SU-DHL-6 (cell line): ENCODE measurements around the gene COG1.

Experiments used
- H2AFZ ChIP-seq: fragments of 200-600 bp; sonication (generic); 2 replicates; pipeline ENCODE4 v1.6.1; 2014; ENCODE audit warnings: low read depth, mild to moderate bottlenecking, moderate library complexity, mixed read lengths, antibody characterized with exemption, low read length; ENCODE audit not compliant: severe bottlenecking
- H3F3A ChIP-seq: fragments of 200-600 bp; shearing (Covaris generic); 2 replicates; pipeline ENCODE4 v1.6.0; 2016; ENCODE audit warnings: antibody characterized with exemption, mild to moderate bottlenecking; ENCODE audit not compliant: insufficient read depth
- H3K27ac ChIP-seq: fragments of 200-600 bp; sonication (generic); 2 replicates; pipeline ENCODE4 v1.5.1; 2016; ENCODE audit warnings: low read depth, mild to moderate bottlenecking, low read length, moderate library complexity, mixed read lengths
- H3K27me3 ChIP-seq: fragments of 200-600 bp; sonication (generic), shearing (Covaris generic); 2 replicates; pipeline ENCODE4 v1.6.0; 2014; ENCODE audit warnings: mild to moderate bottlenecking, low read length
- H3K36me3 ChIP-seq: fragments of 200-600 bp; sonication (generic); 2 replicates; pipeline ENCODE4 v1.6.1; 2014; ENCODE audit warnings: mild to moderate bottlenecking, low read length, mixed read lengths
- H3K4me2 ChIP-seq: fragments of 300-600, 200-600 bp; shearing (Covaris generic), sonication (generic); 2 replicates; pipeline ENCODE4 v1.6.0; 2014; ENCODE audit warnings: low read length, low read depth, mild to moderate bottlenecking; ENCODE audit not compliant: poor library complexity, severe bottlenecking
- H3K4me3 ChIP-seq: fragments of 200-600 bp; sonication (generic); 2 replicates; pipeline ENCODE4 v1.5.1; 2014; ENCODE audit warnings: antibody characterized with exemption, low read length, mild to moderate bottlenecking, mixed read lengths; ENCODE audit not compliant: insufficient read depth, poor library complexity, severe bottlenecking
- H3K79me2 ChIP-seq: fragments of 200-600 bp; sonication (generic); 2 replicates; pipeline ENCODE4 v1.6.1; 2014; ENCODE audit warnings: mild to moderate bottlenecking, low read length, moderate library complexity; ENCODE audit not compliant: insufficient read depth
- H3K9ac ChIP-seq: fragments of 200-600 bp; sonication (generic); 2 replicates; pipeline ENCODE4 v1.7.0; 2014; ENCODE audit warnings: mild to moderate bottlenecking, low read length
- H3K9me2 ChIP-seq: fragments of 200-600 bp; sonication (generic); replicated peaks from 2 replicates; pipeline ENCODE4 v1.6.1; 2014; ENCODE audit warnings: low read length; ENCODE audit not compliant: insufficient read depth
- H3K9me3 ChIP-seq: fragments of 200-600 bp; sonication (generic); 2 replicates; pipeline ENCODE4 v1.6.1; 2014; ENCODE audit warnings: low read length, mixed read lengths; ENCODE audit not compliant: insufficient read depth
- H4K20me1 ChIP-seq: fragments of 200-600 bp; sonication (generic); 2 replicates; pipeline ENCODE4 v1.6.1; 2014; ENCODE audit warnings: low read depth, mild to moderate bottlenecking, antibody characterized with exemption, low read length, moderate library complexity, mixed read lengths
- CTCF ChIP-seq: fragments of 200-600 bp; sonication (generic); IDR thresholded peaks from one replicate; pipeline ENCODE4 v1.5.1; 2017; ENCODE audit warnings: antibody characterized with exemption, mild to moderate bottlenecking, low read length, moderate library complexity; ENCODE audit not compliant: insufficient read depth, poor library complexity, severe bottlenecking
- EZH2phosphoT487 ChIP-seq: fragments of 200-600 bp; sonication (generic), shearing (Covaris generic); conservative IDR thresholded peaks from 2 replicates; pipeline ENCODE4 v1.6.1; 2018; ENCODE audit warnings: mild to moderate bottlenecking, antibody characterized with exemption, low read length, moderate library complexity, mixed read lengths

COG1 gene

DNA sequence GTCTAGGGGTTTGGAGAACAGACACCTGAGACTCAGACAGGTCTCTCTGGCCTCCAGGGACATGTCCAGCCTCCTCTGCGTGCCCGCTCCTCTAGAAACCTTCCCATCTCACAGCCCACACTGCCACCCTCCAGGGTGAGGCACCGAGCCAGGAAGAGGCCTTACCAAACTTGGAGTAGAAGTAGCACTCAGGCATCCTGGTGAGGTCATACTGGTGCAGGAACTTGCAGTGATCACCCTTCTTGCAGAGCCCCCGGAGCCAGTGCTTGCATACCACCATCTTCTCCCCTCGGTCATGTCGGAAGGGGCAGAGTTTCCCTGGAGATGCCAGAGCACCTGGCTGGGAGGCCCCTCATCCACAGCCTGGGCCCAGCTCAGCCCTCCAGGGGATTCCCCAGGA lies 64.7 kb downstream of the COG1 start:
- Histone ChIP-seq H3K4me2 (no peak overlapping the region), H3K9me3 (no peaks in the 10 kb centered on the region), H3K4me3 (no peak overlapping the region), H3K9ac (no peak overlapping the region), H3K36me3 (no peaks in the 10 kb centered on the region), H3K79me2 (no peaks in the 10 kb centered on the region), H3K27me3 (no peaks in the 10 kb centered on the region), H3F3A (no peaks in the 10 kb centered on the region), H2AFZ (no peak overlapping the region), H3K9me2 (no peaks in the 10 kb centered on the region), H4K20me1 (no peaks in the 10 kb centered on the region), H3K27ac (no peak overlapping the region)
- TF ChIP-seq CTCF (no peak), EZH2phosphoT487 (no peak)
